Parathyroid adenoma (tissue), 2 donors: ENCODE measurements around the gene AMDHD2.

Experiments used
- H2AFZ ChIP-seq: fragments of 300-600 bp; sonication (generic); one replicate; pipeline ENCODE4 v1.7.0; 2017; ENCODE audit warnings: antibody characterized with exemption, mild to moderate bottlenecking
- H3K27ac ChIP-seq: fragments of 300-600 bp; sonication (generic); one replicate; pipeline ENCODE4 v1.7.0; 2017
- H3K27me3 ChIP-seq: fragments of 300-600 bp; sonication (generic); one replicate; pipeline ENCODE4 v1.7.0; 2017; ENCODE audit warnings: low read length; ENCODE audit not compliant: control insufficient read depth, insufficient read depth
- H3K36me3 ChIP-seq: fragments of 300-600 bp; sonication (generic); one replicate; pipeline ENCODE4 v1.7.0; 2017; ENCODE audit warnings: low read length; ENCODE audit not compliant: control insufficient read depth, insufficient read depth
- H3K4me1 ChIP-seq: fragments of 300-600 bp; sonication (generic); one replicate; pipeline ENCODE4 v1.7.0; 2017; ENCODE audit warnings: control low read depth
- H3K4me2 ChIP-seq: fragments of 300-600 bp; sonication (generic); one replicate; pipeline ENCODE4 v1.7.0; 2017; ENCODE audit warnings: low read length
- H3K4me3 ChIP-seq: fragments of 300-600 bp; sonication (generic); one replicate; pipeline ENCODE4 v1.7.0; 2017; ENCODE audit warnings: low read depth, low read length
- H3K79me2 ChIP-seq: fragments of 300-600 bp; sonication (generic); one replicate; pipeline ENCODE4 v1.7.0; 2017; ENCODE audit warnings: control low read depth
- H3K9ac ChIP-seq: fragments of 300-600 bp; sonication (generic); one replicate; pipeline ENCODE4 v1.7.0; 2017; ENCODE audit warnings: mild to moderate bottlenecking
- H3K9me3 ChIP-seq: fragments of 300-600 bp; sonication (generic); one replicate; pipeline ENCODE4 v1.7.0; 2017; ENCODE audit warnings: low read length; ENCODE audit not compliant: control insufficient read depth
- TF ChIP-seq, protein P1 (sequence below): fragments of 300-600 bp; sonication (generic); IDR thresholded peaks from one replicate; pipeline ENCODE4 v1.7.0; 2017; ENCODE audit warnings: antibody characterized with exemption, mild to moderate bottlenecking
- donor health status: primary hyperparathyroidism.

Gene AMDHD2, protein sequence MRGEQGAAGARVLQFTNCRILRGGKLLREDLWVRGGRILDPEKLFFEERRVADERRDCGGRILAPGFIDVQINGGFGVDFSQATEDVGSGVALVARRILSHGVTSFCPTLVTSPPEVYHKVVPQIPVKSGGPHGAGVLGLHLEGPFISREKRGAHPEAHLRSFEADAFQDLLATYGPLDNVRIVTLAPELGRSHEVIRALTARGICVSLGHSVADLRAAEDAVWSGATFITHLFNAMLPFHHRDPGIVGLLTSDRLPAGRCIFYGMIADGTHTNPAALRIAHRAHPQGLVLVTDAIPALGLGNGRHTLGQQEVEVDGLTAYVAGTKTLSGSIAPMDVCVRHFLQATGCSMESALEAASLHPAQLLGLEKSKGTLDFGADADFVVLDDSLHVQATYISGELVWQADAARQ

DNA sequence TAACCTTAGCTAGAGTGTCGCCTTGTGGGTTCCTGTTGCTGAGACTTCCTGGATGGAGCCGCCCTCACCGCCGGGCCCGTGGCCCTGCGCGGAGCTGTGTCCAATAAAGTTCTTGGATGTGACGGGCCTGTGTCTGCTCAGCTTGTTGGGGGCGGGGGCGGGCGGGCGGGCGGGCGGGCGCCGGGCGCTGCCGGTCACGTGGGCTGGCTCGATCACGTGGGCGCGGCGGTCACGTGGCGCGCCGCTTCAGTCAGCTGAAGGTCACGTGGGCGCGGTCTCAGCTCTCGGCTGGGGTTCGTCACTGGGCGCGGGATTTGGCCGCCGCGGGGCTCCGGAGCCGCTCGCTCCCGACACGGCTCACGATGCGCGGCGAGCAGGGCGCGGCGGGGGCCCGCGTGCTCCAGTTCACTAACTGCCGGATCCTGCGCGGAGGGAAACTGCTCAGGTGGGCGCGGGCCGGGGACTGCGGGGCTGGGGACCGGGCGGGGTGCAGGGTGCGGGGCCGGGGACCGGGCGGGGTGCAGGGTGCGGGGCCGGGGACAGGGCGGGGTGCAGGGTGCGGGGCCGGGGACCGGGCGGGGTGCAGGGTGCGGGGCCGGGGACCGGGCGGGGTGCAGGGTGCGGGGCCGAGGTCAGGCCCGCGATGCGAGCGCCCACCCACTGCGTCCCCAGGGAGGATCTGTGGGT is at the start of gene AMDHD2:
TSS of gene AMDHD2 (plus strand) at position 275 of the 687 bp plus-strand sequence. CDS start at position 363, 88 bp downstream.
- Histone ChIP-seq H3K9ac (no peak within 1 kb of the TSS), H3K4me1 (peaks cover 37% of the 10 kb centered on the region)

DNA sequence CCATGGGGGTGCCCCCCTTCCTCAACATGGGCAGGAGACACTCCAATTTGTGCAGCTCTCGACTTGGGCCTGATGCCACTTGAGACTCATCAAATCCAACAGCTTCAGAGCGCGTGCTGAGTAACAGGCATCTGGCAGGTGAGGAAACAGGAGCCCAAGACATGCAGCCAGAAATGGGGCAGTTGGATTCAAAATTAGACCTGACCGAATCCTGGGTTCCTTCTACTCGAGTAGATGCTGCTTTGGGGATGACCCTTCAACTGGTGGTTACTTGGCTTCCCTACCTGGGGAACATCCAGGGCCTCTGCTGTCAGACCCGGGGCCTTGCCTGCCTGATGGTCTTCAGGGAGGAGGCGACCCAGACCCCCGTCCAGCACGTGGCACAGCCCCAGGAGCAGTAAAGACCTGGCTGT is 49.6 kb upstream of the AMDHD2 start:
- H3K27me3 ChIP-seq = no peaks in the 10 kb centered on the region

More for the DNA sequence above, at the start of gene AMDHD2:
- Histone ChIP-seq H3K4me3 (peak within 1 kb of the TSS; percentile 50), H3K27ac (peak within 1 kb of the TSS; percentile 47), H3K9me3 (no peaks in the 10 kb centered on the region), H3K4me2 (peak within 1 kb of the TSS; percentile 61), H2AFZ (peak within 1 kb of the TSS; percentile 61), H3K36me3 (no peaks in the 10 kb centered on the region), H3K79me2 (peaks cover 42% of the 10 kb centered on the region), H3K27me3 (no peaks in the 10 kb centered on the region)
- TF ChIP-seq, protein P1, sequence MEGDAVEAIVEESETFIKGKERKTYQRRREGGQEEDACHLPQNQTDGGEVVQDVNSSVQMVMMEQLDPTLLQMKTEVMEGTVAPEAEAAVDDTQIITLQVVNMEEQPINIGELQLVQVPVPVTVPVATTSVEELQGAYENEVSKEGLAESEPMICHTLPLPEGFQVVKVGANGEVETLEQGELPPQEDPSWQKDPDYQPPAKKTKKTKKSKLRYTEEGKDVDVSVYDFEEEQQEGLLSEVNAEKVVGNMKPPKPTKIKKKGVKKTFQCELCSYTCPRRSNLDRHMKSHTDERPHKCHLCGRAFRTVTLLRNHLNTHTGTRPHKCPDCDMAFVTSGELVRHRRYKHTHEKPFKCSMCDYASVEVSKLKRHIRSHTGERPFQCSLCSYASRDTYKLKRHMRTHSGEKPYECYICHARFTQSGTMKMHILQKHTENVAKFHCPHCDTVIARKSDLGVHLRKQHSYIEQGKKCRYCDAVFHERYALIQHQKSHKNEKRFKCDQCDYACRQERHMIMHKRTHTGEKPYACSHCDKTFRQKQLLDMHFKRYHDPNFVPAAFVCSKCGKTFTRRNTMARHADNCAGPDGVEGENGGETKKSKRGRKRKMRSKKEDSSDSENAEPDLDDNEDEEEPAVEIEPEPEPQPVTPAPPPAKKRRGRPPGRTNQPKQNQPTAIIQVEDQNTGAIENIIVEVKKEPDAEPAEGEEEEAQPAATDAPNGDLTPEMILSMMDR = no peak

DNA sequence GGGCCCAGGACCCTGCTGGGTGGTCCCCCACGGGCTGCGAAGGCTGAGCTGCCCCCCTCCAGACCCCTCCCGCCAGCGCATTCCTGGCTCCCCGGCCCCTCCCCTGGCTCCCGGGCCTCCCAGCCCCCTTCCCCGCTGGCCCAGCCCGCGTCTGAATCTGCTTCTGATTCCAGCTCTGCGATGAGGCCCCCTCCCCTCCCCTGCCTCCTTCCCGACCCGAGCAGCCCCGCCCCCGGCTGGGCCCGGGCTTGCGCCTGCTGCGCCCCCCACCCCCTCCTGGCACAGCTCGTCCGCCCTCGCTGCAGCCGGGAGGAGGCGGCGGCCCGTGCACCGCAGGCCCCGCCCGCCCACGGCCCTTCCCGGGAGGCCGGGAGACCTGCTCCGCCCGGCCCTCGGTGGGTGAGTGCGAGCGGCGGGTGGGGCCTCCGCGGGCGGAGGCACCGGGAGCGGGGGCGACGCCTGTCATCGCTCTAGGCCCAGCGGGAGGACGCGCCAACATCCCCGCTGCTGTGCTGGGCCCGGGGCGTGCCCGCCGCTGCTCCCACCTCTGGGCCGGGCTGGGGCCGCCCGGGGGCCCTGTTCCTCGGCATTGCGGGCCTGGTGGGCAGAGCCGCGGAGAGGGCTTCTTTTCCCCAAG is 49.0 kb upstream of the AMDHD2 start, which contains the start of gene NTN3:
TSS of gene NTN3 (plus strand) at position 282 of the 637 bp plus-strand sequence. CDS start 405 bp downstream, outside the sequence.
- no peak within 1 kb of the TSS for H3K27ac ChIP-seq
- H3K9me3 ChIP-seq = no peaks in the 10 kb centered on the region
- H3K36me3 ChIP-seq = no peaks in the 10 kb centered on the region
- no peak within 1 kb of the TSS for H3K4me3 ChIP-seq
- no peak within 1 kb of the TSS for H3K9ac ChIP-seq
- peak within 1 kb of the TSS; percentile 5 for H2AFZ ChIP-seq
- TF ChIP-seq, protein P1 = no peak
- H3K27me3 ChIP-seq = no peaks in the 10 kb centered on the region
- peaks cover 12% of the 10 kb centered on the region for H3K4me1 ChIP-seq
- no peaks in the 10 kb centered on the region for H3K79me2 ChIP-seq
- no peak within 1 kb of the TSS for H3K4me2 ChIP-seq

More for the DNA sequence above, 49.6 kb upstream of the AMDHD2 start:
- no peak overlapping the region for H3K4me3 ChIP-seq
- no peaks in the 10 kb centered on the region for H3K36me3 ChIP-seq
- H3K9ac ChIP-seq = no peak overlapping the region
- TF ChIP-seq, protein P1 = no peak
- H3K79me2 ChIP-seq = no peaks in the 10 kb centered on the region
- H3K27ac ChIP-seq = no peak overlapping the region
- H3K4me1 ChIP-seq = peaks cover 12% of the 10 kb centered on the region
- no peak overlapping the region for H3K4me2 ChIP-seq
- no peak overlapping the region for H2AFZ ChIP-seq
- no peaks in the 10 kb centered on the region for H3K9me3 ChIP-seq

DNA sequence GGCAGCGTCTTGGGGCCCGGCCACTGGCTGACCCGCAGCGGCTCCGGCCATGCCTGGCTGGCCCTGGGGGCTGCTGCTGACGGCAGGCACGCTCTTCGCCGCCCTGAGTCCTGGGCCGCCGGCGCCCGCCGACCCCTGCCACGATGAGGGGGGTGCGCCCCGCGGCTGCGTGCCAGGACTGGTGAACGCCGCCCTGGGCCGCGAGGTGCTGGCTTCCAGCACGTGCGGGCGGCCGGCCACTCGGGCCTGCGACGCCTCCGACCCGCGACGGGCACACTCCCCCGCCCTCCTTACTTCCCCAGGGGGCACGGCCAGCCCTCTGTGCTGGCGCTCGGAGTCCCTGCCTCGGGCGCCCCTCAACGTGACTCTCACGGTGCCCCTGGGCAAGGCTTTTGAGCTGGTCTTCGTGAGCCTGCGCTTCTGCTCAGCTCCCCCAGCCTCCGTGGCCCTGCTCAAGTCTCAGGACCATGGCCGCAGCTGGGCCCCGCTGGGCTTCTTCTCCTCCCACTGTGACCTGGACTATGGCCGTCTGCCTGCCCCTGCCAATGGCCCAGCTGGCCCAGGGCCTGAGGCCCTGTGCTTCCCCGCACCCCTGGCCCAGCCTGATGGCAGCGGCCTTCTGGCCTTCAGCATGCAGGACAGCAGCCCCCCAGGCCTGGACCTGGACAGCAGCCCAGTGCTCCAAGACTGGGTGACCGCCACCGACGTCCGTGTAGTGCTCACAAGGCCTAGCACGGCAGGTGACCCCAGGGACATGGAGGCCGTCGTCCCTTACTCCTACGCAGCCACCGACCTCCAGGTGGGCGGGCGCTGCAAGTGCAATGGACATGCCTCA is 48.3 kb upstream of the AMDHD2 start:
- H3K9ac ChIP-seq = no peak overlapping the region
- H3K36me3 ChIP-seq = no peaks in the 10 kb centered on the region
- no peak overlapping the region for H3K4me3 ChIP-seq
- no peak overlapping the region for H3K4me2 ChIP-seq
- no peaks in the 10 kb centered on the region for H3K27me3 ChIP-seq
- peaks cover 15% of the 10 kb centered on the region for H3K4me1 ChIP-seq
- peak overlapping the region; percentile 5 for H2AFZ ChIP-seq
- TF ChIP-seq, protein P1 = no peak
- H3K9me3 ChIP-seq = no peaks in the 10 kb centered on the region
- H3K27ac ChIP-seq = no peak overlapping the region
- no peaks in the 10 kb centered on the region for H3K79me2 ChIP-seq
